Right lung (tissue), 10 donors: ENCODE data around the gene TMEM45B. TPM values are rescaled to one million over a fixed set of nuclear protein-coding genes. Genes with fewer than 3 reads are reported as not detected.
A peak's percentile ranks its signal among the peaks of the same experiment; 100 is the strongest.
"Not testable (repeated sequence)": the region's sequence is repeated elsewhere in the genome, so short reads cannot be mapped to it uniquely, and the experiment has no call there.

Experiments used
- DNase-seq, 2 donors: peaks; one replicate each; pipeline ENCODE4 v3.0.0-alpha.2; 2013
- long read RNA-seq, 8 donors: transcript quantifications; one replicate each; lab custom pipeline, GENCODE V29; 2026
- polyA plus RNA-seq, 5 donors: library from polyadenylated mRNA; unstranded; fragments of 120-200 nt; gene quantifications; one replicate each; pipeline versions ENCODE4 v1.2.1 to v1.2.3, GENCODE V29; 2013; ENCODE audit warnings: inconsistent platforms in 1 of 5, low replicate concordance in 1 of 5; ENCODE audit not compliant: insufficient read length in 5 of 5, insufficient read depth in 1 of 5

TMEM45B gene
- 1 to 10 TPM; 1.5 to 3.6 (median 2.9) TPM for polyA plus RNA-seq
- long read RNA-seq, donor 1, partial matches to known transcripts = 0 of 1 reads
- long read RNA-seq, donor 1, other reads (novel, unspliced or antisense) = 0 of 1 reads
- long read RNA-seq, donor 2 = 0 reads
- long read RNA-seq, donor 3, partial matches to known transcripts = 0 of 9 reads
- long read RNA-seq, donor 3, other reads (novel, unspliced or antisense) = 8 of 9 reads
- long read RNA-seq, donor 4, partial matches to known transcripts = 0 of 3 reads
- long read RNA-seq, donor 4, other reads (novel, unspliced or antisense) = 0 of 3 reads
- long read RNA-seq, donor 5, partial matches to known transcripts = 0 of 1 reads
- long read RNA-seq, donor 5, other reads (novel, unspliced or antisense) = 0 of 1 reads
- long read RNA-seq, donor 6, partial matches to known transcripts = 5 of 8 reads
- long read RNA-seq, donor 6, other reads (novel, unspliced or antisense) = 0 of 8 reads
- long read RNA-seq, donor 7, partial matches to known transcripts = 10 of 10 reads
- long read RNA-seq, donor 7, other reads (novel, unspliced or antisense) = 0 of 10 reads
- long read RNA-seq, donor 8 = 0 reads

GRCh38 chr11:129815596-129816461 is at the start of gene TMEM45B:
Gene TMEM45B, plus strand, starts transcription at chr11:129815848. Its CDS starts 36,635 bp downstream, at chr11:129852483.
- DNase-seq = peak in 1 of 2 donors; percentile 30

- DNase-seq = no peak
Observed at GRCh38 chr11:129766898-129767604, 48.6 kb upstream of the TMEM45B start.

GRCh38 chr11:129767827-129768226 is 47.8 kb upstream of the TMEM45B start:
- DNase-seq = no peak

GRCh38 chr11:129768356-129768755 is 47.3 kb upstream of the TMEM45B start:
- no peak for DNase-seq

- DNase-seq = no peak
Observed at GRCh38 chr11:129769059-129769458, 46.6 kb upstream of the TMEM45B start.

- no peak for DNase-seq
Observed at GRCh38 chr11:129770993-129771392, 44.7 kb upstream of the TMEM45B start.

GRCh38 chr11:129771456-129771855 is 44.2 kb upstream of the TMEM45B start:
- DNase-seq = not testable (repeated sequence)

- no peak for DNase-seq
Observed at GRCh38 chr11:129778877-129779276, 36.8 kb upstream of the TMEM45B start.

- no peak for DNase-seq
Observed at GRCh38 chr11:129779342-129779741, 36.3 kb upstream of the TMEM45B start.

- DNase-seq = no peak
Observed at GRCh38 chr11:129785383-129786111, 30.1 kb upstream of the TMEM45B start.

- DNase-seq = not testable (repeated sequence)
Observed at GRCh38 chr11:129786112-129786416, 29.6 kb upstream of the TMEM45B start.

- DNase-seq = no peak
Observed at GRCh38 chr11:129787532-129788155, 28.0 kb upstream of the TMEM45B start.

- DNase-seq = no peak
Observed at GRCh38 chr11:129788278-129788677, 27.4 kb upstream of the TMEM45B start.

- DNase-seq = no peak
Observed at GRCh38 chr11:129790106-129790505, 25.5 kb upstream of the TMEM45B start.

- DNase-seq = no peak
Observed at GRCh38 chr11:129791515-129791914, 24.1 kb upstream of the TMEM45B start.

GRCh38 chr11:129792663-129793062 is 23.0 kb upstream of the TMEM45B start:
- no peak for DNase-seq

GRCh38 chr11:129795089-129795488 is 20.6 kb upstream of the TMEM45B start:
- DNase-seq = no peak

GRCh38 chr11:129798212-129798611 is 17.4 kb upstream of the TMEM45B start:
- DNase-seq = no peak

- not testable (repeated sequence) for DNase-seq
Observed at GRCh38 chr11:129800162-129800561, 15.5 kb upstream of the TMEM45B start.

GRCh38 chr11:129800655-129801054 is 15.0 kb upstream of the TMEM45B start:
- DNase-seq = no peak

- no peak for DNase-seq
Observed at GRCh38 chr11:129803533-129803932, 12.1 kb upstream of the TMEM45B start.
